IPS-18c (cell line): ENCODE measurements around the gene CHST12.
"Not testable (repeated sequence)": the region's sequence is repeated elsewhere in the genome, so short reads cannot be mapped to it uniquely, and the experiment has no call there.

Experiments used
- H3K4me3 ChIP-seq: 2 replicates; pipeline ENCODE4 v1.7.0; 2013; ENCODE audit warnings: low read depth, mild to moderate bottlenecking, low read length, moderate library complexity; ENCODE audit not compliant: insufficient read depth
- H3K9me3 ChIP-seq: one replicate; pipeline ENCODE4 v1.6.1; 2013; ENCODE audit warnings: mild to moderate bottlenecking, low read length, moderate library complexity; ENCODE audit not compliant: control insufficient read depth, insufficient read depth

CHST12 gene

DNA sequence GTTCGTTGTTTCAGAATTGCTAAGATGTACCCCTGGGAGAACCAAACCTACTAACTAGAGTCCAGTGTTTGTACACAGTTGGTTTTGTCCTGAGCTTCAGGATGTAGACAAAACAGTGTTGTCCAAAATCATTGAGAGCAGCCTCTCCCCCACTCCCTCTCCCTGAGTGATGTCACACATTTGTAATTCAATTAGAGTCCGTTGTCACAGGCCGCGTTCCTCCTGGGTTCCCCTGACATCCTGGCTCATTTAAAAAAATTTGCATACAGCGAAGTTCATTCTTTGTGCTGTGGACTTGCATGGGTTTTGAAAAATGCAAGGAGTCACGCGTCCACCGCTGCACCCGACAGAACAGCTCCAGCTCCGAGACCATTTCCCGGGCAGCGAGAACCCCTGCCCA, 62.5 kb downstream of the CHST12 start:
- H3K4me3 ChIP-seq = no peak overlapping the region; the same call in 1 of the 2 replicates

DNA sequence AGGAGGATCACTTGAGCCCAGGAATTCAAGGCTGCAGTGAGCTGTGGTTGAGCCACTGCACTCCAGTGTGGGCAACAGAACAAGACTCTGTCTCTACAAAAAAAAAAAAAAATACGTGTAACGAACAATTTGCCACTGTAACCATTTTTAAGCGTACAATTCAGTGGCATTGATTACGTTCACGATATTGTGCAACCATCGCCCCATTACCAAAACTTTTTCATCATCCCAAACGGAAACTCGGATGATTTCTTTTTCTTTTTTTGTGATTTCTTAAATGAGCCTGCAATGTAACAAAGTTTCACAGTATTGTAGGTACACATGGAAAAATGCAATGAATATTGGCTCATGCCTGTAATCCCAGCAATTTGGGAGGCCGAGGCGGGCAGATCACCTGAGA, 63.3 kb downstream of the CHST12 start:
- peaks cover 2% of the 10 kb centered on the region for H3K9me3 ChIP-seq
- no peak overlapping the region for H3K4me3 ChIP-seq

More for the DNA sequence above, 62.5 kb downstream of the CHST12 start:
- H3K9me3 ChIP-seq = peaks cover 2% of the 10 kb centered on the region

DNA sequence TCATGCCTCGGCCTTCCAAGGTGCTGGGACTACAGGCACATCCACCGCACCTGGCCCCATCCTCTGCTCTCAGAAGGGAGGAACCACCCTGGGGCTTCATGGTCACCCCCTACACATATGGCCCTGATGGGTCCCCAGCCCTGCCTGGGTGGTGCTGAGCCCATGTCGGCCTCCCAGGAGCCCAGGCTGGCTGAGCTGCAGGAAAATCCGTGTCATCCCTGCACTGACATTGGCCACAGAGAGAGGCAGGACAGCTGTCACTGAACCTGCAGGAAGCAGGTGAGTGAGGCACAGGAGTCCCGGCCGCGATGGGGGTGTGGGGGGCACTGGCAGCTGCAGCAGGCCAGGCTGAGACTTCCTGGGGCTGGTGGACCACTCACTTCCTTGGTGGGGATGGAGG, 64.8 kb downstream of the CHST12 start:
- Histone ChIP-seq H3K9me3 (peaks cover 2% of the 10 kb centered on the region), H3K4me3 (no peak overlapping the region)

DNA sequence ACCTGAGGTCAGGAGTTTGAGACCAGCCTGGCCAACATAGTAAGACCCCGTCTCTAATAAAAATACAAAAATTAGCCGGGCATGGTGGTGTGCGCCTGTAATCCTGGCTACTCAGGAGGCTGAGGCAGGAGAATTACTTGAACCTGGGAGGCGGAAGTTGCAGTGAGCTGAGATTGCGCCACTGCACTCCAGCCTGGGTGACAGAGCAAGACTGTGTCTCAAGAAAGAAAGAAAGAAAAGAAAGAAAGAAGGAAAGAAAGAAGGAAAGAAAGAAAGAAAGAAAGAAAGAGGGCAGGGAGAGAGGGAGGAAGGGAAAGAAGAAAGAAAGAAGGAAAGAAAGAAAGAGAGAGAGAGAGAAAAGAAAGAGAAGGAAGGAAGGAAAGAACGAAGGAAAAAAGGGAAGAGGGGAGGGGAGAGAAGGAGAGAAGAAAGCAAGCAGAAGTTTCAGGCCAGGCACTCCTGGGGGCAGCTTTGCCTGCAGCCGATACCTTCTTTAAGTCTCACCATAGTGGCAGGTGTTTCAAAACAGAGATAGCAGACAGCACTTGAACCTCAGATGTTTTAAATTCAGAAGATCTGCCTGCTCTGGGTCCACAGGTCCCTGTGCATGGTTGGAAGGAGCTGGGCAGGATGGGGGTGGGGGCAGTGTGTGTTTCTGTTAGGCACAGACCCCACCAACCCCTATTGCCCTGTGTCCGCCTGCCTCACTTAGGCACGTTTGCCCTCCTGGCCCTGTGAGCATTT, 66.2 kb downstream of the CHST12 start:
- H3K9me3 ChIP-seq, H3K4me3 ChIP-seq: not testable (repeated sequence)

DNA sequence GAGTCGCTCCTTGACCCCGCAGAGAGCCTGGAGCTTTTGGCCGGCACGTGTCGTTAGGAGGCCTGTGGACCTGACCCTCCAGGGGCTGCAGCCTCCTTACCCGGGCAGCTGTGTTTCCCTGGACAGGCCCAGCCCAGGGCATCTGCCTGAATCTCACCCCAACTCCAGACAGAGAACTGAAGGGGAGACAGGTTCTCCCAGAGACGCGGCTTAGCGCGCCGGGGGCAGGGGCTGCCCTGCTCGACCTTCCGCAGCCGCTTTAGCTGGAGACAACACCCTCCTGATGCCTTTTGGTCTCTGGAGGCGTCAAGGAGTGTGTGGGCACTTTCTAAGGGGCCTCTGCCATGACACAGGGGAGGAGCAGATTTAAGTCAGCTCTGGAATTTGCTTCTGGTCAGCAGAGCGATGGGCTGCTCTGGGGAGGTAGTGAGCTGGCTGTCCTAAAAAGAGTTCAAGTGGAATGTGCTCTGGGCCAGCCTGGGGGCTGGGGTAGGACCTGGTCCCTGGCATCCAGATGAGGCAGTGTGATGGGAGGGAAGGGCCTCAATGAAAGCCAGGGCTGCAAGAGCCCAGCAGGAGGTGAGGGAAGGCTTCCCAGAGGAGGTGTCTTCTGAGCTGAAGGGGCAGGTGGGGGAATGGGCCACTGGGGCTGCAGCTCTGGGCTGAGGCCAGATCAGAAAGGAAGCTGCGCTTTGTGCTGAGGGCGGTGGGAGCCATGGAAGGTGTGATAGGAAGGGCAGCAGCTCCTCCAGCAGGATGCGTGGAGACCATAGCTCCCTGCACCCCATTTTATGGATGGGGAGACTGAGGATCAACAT, 67.0 kb downstream of the CHST12 start:
- Histone ChIP-seq H3K9me3 (no peaks in the 10 kb centered on the region), H3K4me3 (no peak overlapping the region)

DNA sequence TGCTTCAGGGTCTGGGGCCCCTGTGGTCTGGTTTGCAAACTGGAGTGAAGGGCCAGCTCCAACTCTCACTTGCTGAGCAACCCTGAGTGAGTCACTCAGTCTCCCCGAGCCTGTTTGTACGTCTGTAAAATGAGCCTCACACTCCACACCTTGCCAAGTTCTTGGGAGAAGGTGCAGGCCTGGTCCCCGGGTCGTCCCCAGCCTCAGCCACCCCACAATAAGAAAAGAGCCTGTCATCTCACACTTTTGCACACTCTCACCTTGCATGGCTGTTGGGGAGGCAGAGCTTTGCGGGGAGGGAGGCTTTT, 67.6 kb downstream of the CHST12 start:
- Histone ChIP-seq H3K9me3 (no peaks in the 10 kb centered on the region), H3K4me3 (no peak overlapping the region)

DNA sequence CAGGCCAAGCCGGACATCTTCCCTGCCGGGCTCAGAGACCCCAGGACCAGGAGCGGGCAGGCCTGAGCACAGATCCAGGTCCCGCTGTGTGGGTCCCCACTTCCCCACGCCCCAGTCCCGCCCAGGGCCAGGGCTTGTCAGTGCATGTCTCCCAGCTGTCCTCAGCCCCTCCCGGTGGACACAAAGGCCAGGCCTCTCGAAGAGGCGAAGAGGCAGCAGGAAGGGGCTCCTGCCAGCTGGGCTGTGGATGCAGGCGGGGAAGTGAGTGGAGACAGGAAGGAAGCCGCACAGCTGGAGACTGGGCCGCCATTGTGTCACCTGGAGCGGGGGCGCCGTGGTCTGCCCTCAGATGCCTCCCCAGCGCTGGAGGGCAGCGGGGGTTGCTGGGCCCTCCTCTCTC, 68.0 kb downstream of the CHST12 start:
- H3K4me3 ChIP-seq = no peak overlapping the region

DNA sequence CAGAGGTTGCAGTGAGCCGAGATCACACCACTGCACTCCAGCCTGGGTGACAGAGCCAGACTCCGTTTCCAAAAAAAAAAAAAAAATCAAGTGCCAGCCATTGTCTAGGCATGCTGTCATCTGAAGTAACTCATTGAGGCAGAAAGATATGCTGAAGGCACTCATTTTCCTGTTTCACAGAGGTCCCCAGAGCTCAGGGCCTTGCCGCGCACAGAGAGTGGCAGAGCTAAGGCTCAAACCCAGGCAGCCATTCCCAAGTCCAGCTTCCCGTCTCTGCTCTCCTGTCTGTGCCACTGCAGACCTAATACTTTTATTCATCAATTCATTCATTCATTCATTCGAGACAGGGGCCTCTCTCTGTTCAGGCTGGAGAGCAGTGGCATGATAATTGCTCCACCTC, 69.3 kb downstream of the CHST12 start:
- no peaks in the 10 kb centered on the region for H3K9me3 ChIP-seq
- no peak overlapping the region for H3K4me3 ChIP-seq

More for the DNA sequence above, 68.0 kb downstream of the CHST12 start:
- H3K9me3 ChIP-seq = no peaks in the 10 kb centered on the region

DNA sequence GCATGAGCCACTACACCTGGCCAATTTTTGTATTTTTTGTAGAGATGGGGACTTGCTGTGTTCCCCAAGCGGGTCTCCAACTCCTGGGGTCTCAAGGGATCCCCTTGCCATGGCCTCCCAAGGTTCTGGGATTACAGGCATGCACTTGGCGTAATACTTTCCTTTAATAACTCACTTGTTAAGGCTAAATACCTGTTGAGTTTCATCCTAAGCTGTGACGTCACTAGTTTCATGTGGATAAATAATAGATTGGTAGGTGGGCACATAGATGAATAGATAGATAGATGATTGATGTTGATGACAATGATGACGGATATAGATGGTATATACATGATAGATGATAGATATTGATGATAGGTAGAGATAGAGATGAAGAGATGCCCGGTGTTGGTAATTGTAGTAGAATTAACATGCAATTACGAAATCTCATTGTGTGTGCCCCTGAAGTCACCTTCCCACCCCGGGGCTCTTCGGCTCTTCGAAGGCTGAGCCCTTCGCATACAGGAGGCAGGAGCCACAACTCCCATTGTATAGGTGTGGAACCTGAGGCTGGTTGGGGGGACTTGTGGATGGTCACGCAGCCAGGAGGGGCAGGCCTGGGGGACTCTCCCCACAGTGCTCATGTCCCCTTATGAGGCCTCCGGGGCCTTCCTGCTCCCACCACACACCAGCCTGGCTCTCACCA, 70.2 kb downstream of the CHST12 start:
- no peaks in the 10 kb centered on the region for H3K9me3 ChIP-seq
- no peak overlapping the region for H3K4me3 ChIP-seq

DNA sequence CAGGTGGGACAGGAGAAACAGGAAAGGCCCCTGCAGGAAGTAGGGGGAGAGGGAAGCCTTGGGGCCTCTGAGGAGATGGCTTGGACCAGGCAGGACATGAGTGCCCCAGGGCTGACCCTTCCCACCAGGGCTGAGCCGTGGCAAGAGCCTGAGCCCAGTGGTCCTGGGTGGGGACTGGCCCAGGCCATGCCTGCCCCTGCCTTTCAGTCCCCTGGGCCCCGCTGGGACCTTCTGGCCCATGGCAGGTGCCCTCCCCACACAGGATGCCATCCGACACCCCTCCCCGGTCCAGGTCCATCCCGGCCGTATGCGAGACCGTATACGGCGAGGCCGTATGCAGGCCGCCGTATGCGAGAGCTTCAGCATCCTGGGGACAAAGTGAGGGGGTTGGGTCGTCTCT, 70.8 kb downstream of the CHST12 start:
- no peak overlapping the region for H3K4me3 ChIP-seq
- no peaks in the 10 kb centered on the region for H3K9me3 ChIP-seq

DNA sequence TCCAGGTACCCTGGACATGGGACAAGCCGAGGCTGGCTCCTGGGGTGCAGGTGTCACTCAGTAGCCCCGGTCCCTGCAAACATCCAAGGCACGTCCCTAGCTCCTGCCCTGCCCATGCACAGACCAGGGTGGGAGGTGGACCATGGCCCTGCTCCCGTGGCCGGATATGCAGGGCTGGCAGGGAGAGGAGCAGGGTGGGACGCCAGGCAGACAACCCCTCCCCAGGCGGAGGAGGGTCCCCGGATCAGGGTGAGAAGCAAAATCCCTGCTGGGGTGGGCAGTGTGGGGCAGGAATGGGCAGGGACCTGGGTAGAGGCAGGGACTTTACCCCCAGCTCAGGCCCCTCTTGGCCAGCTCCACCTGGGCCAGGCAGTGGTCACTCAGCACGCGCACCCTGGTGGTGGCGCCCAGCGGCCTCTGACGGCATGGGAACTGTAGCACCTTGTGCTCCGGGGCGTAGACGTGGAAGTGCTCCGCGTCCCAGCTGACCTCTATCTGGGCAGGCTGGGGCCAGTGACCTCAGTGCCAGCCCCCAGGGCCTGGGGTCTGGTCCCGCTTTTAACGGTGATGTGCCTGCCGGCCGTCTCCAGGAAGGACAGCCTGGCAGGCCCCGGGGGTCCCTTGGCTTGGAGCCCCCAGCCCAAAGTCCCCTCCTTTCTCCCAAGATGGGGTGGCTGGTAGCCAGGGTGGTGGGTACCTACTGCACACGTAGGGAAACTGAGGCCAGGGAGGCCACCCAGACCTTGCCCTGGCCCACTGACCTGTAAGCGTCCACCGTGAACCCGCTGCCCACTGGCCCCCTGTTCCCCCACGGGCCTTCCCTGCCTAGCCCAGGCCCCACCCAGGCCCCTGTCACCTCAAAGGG, 71.6 kb downstream of the CHST12 start:
- Histone ChIP-seq H3K9me3 (no peaks in the 10 kb centered on the region), H3K4me3 (no peak overlapping the region)

DNA sequence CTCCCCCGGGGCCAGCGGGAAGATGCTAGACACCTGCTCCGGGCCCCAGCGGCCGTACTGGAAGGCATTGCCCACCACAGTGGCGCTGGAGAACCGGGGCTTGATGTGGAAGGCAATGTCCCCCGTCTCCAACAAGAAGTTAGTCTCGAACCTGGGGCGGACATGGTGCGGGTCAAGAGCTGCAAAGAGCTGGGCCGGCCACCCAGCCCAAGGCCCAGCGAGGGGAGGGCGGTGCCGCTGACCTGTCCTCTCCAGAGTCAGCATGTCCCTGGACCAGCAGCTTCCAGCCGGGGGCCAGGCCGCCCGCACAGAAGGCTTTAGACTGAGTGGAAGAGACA, 72.2 kb downstream of the CHST12 start:
- no peak overlapping the region for H3K4me3 ChIP-seq
- no peaks in the 10 kb centered on the region for H3K9me3 ChIP-seq

DNA sequence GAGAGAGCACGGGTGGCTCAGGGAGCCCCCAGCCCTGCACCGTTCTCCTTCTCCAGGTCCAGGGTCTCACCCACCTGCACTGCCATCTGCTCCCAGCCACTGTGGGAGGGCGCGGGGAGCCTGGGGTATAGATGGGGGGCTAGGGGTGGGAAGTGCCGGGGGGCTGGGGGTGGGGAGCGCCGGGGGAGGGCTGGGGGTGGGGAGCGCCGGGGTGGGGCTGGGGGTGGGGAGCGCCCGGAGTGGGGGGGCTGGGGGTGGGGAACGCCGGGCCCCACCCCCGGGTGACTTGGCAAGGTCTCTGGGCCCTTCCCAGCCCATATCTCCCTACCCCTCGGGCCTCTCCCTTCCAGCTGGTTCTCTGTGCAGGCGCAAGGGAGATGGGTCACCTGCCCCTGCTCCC, 72.9 kb downstream of the CHST12 start, which contains the start of gene GRIFIN:
Gene GRIFIN (minus strand): TSS at position 101 of the 400 bp plus-strand sequence. CDS start 15 bp downstream, at position 86.
- H3K4me3 ChIP-seq = no peak within 1 kb of the TSS
- H3K9me3 ChIP-seq = no peaks in the 10 kb centered on the region

DNA sequence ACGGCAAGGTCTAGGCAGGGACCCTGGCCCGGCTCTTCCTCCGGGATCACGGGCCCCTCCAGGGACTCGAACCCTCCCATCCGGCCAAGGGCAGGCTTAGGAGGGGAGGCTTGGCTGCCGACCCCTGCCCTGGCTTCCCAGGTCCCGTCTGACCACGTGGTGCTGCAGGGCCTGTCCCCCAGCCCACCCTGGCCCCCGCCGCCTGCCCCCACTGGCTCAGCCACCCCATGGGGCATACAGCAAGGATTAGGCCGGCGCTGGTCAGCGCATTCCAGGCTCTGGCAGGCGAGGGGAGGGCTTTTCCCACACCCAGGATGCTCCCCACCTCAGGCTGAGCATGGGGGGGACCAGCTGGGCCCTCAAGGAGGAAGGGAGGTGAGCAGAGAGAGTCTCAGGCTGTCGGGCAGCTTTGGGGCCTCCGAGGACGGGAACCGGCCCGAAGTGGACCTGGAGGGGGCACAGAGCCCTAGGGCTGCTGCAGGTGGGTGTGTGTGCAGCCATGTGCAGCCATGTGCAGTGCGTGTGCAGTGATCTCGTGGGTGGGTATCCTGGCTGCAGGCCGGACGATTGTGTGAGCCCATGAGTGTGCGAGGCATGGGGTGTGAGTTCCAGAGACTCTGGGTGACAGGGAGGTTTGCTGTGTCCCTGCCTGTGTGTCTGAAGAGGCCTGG, 73.5 kb downstream of the CHST12 start:
- Histone ChIP-seq H3K4me3 (no peak overlapping the region), H3K9me3 (no peaks in the 10 kb centered on the region)

DNA sequence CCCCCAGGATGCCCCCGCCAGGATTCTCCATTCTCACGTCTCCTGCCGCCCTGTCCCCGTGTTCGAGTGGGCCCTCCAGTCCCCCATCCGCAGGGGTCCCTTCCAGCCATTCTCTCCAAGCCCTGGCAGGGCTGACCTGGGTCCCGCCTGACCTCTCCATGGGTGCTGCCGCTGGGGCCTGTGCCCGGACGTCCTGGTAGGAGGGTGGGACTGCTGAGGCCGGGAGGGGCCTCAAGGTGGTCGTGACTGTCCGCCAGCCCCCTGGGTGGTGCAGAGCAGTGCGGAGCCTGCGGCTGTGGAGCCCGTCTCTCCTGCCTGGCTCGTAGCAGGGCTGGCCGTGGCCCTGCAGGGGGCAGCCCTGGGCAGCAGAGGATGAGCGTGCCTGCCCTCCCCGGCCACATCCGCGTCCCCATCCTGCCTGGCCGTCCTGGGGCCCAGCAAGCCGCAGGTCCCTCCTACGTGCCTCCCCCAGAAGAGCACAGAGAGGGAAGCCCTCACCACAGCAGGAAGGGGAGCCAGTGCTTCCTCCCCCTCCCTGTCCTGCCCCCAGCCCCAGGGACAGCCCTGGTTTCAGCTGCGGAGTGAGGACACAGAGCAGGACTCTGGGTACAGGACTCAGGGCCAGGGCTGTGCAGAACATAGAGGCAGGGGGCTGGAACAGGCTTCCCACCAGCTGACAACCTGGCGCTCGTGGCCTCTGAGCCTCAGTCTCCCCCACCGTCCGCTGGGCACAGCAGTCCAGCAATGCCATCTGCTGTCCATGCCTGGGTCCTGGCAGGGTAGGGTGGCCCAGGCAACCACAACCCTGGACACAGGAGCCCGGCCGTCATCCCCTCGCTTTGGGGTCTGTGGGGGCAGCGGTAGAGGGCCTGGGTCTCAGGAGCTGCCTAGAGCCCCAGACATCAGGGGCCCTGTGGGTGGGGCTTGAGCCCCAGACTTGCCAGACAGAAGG, 74.3 kb downstream of the CHST12 start:
- no peak overlapping the region for H3K4me3 ChIP-seq
- H3K9me3 ChIP-seq = no peaks in the 10 kb centered on the region

DNA sequence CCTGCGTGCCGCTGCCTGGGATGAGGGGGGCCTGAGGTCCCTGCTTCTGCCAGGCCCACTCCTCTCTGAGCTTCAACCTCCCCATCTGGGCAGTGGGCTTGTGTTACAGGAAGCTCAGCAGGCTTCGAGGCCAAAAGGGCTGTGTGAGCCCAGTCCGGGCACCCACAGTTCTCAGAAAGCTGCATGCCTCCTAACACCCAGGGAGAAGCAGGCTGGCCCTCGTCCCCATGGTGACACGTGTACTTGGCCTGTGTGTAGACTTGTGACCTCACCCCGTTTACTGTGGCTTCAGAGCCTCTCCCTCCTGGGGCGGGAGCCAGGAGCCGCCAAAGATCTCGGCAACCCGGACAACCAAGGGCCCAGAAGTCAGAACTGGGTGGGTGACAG, 75.0 kb downstream of the CHST12 start:
- no peak overlapping the region for H3K4me3 ChIP-seq

More for the DNA sequence above, 75.0 kb downstream of the CHST12 start:
- no peaks in the 10 kb centered on the region for H3K9me3 ChIP-seq
